Measurements from ENCODE around the gene SPDYE1.
"Not testable (repeated sequence)": the region's sequence is repeated elsewhere in the genome, so short reads cannot be mapped to it uniquely, and the experiment has no call there.

The SPDYE1 gene

GRCh38 chr7:43994681-43995080, 3.0 kb upstream of the SPDYE1 start:
- not testable (repeated sequence) for DNase-seq

- not testable (repeated sequence) for DNase-seq
Measured at GRCh38 chr7:44012081-44012480, 14.4 kb downstream of the SPDYE1 start.

- not testable (repeated sequence) for DNase-seq
Measured at GRCh38 chr7:44015090-44015489, 17.4 kb downstream of the SPDYE1 start.

GRCh38 chr7:44018857-44019807, 21.4 kb downstream of the SPDYE1 start:
- DNase-seq, result peak; percentile 97 to 99 (median 99)

- peak in 1 of 5 experiments; percentile 4 for DNase-seq
Measured at GRCh38 chr7:44019825-44020224, 22.1 kb downstream of the SPDYE1 start.

GRCh38 chr7:44022069-44022468, 24.4 kb downstream of the SPDYE1 start:
- not testable (repeated sequence) for DNase-seq

- not testable (repeated sequence) for DNase-seq
Measured at GRCh38 chr7:44022796-44023467, 25.2 kb downstream of the SPDYE1 start.

- DNase-seq, result not testable (repeated sequence)
Measured at GRCh38 chr7:44029433-44029832, 31.7 kb downstream of the SPDYE1 start.

- DNase-seq, result not testable (repeated sequence)
Measured at GRCh38 chr7:44030029-44030428, 32.3 kb downstream of the SPDYE1 start.

GRCh38 chr7:44031319-44031718, 33.6 kb downstream of the SPDYE1 start:
- not testable (repeated sequence) for DNase-seq

GRCh38 chr7:44032031-44032430, 34.3 kb downstream of the SPDYE1 start:
- DNase-seq, result not testable (repeated sequence)

GRCh38 chr7:44033971-44034844, 36.5 kb downstream of the SPDYE1 start:
- not testable (repeated sequence) for DNase-seq

GRCh38 chr7:44036364-44036763, 38.7 kb downstream of the SPDYE1 start:
- DNase-seq, result peak in 2 of 5 experiments; percentile 33 to 41

- not testable (repeated sequence) for DNase-seq
Measured at GRCh38 chr7:44037951-44038350, 40.3 kb downstream of the SPDYE1 start.

GRCh38 chr7:44038553-44038952, 40.9 kb downstream of the SPDYE1 start:
- DNase-seq, result not testable (repeated sequence)

- DNase-seq, result peak; percentile 66 to 87 (median 77)
Measured at GRCh38 chr7:44038961-44039558, 41.4 kb downstream of the SPDYE1 start.

GRCh38 chr7:44039800-44040492, 42.2 kb downstream of the SPDYE1 start:
- not testable (repeated sequence) for DNase-seq

GRCh38 chr7:44040493-44040891, 42.8 kb downstream of the SPDYE1 start:
- peak; percentile 38 to 86 (median 58) for DNase-seq

GRCh38 chr7:44042221-44042620, 44.5 kb downstream of the SPDYE1 start:
- no peak for DNase-seq

GRCh38 chr7:44043902-44044301, 46.2 kb downstream of the SPDYE1 start:
- DNase-seq, result no peak
